HG02938 (cell line): Measurements from ENCODE around the gene ANKRD49.
"Not testable (repeated sequence)": the region's sequence is repeated elsewhere in the genome, so short reads cannot be mapped to it uniquely, and the experiment has no call there.

Source experiments
- ATAC-seq: cut with Tn5 transposase; IDR thresholded peaks from one replicate; pipeline ENCODE4 v1.9.1; 2021; ENCODE audit warnings: mild to moderate bottlenecking, moderate library complexity; ENCODE audit not compliant: unreplicated experiment

The ANKRD49 gene

DNA sequence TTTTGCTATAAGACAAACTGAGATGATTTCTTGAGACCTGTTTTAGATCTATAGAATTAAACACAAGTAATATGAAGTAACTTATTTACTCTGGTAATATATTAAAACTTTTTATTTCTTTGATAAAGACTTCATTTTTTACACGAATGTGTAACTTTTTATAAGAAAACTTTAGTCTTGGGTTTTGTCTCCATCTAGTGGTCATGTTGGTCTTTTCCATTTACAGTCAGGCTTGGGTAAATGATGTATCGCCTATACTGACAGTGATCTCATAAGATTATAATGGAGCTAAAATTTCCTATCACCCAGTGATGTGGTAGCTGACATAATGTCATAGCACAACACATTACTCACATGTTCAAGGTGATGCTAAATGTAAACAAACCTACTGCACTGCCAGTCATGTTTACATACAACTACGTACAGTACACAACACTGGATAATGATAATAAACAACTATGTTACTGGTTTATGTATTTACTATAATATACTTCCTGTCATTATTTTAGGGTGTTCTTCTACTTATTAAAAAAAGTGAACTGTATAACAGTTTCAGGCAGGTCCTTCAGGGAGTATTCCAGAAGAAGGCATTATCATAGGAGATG is 11.0 kb downstream of the ANKRD49 start:
- no peak for ATAC-seq

DNA sequence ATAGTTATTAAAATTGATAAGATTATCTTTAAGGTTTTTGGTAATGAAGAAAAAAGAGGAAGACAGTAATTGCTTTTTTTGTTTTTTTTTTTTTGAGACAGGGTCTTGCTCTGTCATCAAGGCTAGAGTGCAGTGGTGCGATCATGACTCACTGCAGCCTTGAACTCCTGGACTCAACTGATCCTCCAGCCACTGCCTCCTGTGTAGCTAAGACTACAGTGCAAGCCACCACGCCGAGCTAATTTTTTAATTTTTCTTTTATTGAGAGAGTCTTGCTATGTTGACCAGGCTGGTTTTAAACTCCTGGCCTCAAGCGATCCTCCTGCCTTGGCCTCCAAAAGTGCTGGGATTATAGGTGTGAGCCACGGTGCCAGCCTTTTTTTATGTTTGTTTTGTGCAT is 12.7 kb downstream of the ANKRD49 start:
- not testable (repeated sequence) for ATAC-seq

DNA sequence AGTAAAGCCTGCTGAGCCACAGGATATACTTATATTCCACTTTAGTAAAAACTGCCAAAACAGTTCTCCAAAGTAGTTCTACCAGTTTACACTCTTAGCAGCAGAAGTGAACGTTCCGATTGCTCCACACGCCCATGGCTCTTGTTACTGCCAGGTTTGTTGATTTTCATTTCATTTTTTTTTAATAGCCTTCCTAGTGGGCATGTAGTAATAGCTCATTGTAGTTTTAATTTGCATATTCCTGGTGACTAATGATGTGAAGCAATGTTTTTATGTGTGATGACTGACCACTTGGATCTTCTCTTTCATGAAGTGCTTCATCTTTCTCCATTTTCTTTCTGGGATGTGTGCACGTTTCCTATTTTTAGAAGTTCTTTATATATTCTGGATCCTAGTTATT is 13.7 kb downstream of the ANKRD49 start:
- ATAC-seq: no peak

DNA sequence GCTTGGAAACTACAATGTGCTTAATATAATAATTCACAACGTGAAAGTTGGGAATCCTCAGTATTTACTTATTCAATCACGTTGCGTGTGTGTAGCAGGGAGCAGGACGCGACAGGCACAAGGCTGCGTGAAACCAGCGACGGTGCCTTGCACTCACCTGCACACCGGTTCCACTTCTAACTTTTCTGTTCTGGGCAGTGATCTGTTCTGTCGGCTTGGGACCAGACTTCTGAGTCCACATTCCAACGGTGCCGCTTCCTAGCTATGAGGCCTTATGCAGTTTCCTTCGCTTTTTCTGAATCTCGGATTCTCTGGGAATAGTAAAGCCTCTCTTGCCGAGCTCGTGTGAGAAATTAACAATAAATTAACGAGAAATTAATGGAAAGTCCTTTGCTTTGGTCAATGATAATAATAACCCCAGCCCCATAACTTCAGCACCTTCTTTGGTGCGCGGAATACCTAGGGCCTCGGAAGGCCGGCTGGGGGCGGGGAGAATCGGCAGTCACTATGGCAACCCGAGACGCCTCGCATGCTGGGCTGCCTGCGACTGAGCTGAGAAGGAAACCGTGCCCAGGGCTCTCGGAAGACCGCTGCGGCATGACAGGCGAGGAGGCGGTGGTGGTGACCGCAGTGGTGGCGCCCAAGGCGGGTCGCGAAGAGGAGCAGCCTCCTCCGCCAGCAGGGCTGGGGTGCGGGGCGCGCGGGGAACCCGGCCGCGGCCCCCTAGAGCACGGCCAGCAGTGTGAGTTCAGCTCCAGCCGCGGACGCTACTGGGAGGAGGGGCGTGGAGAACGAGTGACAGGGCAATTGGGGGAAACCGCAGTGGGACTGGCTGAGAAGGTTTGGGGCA is 18.4 kb downstream of the ANKRD49 start, which contains the start of gene C11orf97:
Gene C11orf97, plus strand, starts transcription at position 530 of the 850 bp plus-strand sequence. Its CDS starts 68 bp downstream, at position 598.
- peak; percentile 73 for ATAC-seq

DNA sequence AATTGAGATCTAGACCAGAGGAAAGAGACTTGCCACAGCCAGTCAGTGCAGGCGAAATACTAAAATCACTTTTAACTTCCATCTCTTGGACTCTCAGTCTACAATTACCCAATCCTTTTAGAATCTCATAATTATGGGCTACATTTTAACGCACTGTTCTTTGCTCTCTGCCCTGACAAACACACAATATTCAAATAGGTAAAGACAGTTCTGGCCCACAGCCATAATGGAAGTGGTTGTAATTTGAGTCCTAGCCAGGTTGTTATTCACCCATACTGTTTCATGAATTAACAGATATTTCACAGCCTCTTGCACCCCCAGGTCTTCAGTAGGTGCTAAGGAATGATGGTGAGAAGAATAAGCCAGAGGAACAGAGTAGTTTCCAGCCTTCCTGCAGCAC is 19.3 kb downstream of the ANKRD49 start:
- no peak for ATAC-seq

DNA sequence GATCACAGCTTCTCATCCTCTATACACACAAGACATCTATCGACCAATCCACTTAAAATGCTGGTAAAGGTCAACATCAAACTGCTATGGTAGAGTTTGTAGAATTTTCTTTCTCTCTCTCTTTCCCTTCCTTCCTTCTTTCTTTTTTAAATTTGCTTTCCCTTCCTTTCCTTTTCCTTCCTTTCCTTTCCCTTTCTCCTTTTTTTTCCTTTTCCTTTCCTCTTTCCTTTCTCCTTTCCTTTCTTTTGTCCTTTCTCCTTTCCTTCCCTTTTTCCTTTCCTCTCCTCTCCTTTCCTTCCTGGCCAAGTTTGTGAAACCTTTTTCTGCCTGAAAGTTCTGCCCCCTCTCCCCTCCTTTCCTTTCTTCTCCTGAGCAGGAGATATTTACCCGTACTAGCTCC is 21.6 kb downstream of the ANKRD49 start:
- ATAC-seq: no peak

DNA sequence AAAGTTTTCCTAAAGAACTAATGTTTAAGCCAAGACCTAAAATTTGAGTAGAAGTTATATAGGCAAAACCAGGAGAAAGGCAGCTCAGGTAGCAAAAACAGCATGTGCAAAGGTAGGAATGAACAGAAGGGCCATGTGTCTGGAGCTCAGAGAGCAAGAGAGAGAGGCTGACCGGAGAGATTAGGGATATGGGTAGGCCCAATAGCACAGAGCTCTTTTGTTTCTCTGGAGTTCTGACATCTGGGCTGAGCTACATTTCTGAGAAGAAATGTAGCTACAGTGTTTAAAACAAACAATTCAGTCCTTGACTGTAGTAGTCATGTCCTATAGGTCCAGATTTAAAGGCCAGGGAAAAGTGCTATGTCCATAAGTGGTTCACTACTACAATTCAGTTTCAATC is 22.9 kb downstream of the ANKRD49 start:
- ATAC-seq: no peak

DNA sequence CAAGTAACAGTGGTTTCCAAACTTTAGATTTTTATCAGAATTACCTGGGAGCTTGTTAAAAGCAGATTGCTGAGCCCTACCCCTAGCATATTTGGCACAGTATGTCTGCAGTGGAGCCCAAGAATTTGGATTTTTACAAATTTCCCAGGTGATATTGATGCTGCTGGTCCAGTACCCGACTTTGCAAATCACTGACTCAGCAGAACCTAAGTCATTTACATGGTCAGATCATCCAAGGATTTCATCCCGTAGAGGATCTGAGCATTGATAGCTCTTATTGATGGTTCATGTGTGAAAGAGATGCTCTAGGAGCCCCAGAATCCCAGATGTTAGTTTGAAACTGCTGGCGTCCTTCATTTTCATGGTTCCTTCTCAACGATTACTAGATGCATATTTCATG is 24.5 kb downstream of the ANKRD49 start:
- no peak for ATAC-seq

DNA sequence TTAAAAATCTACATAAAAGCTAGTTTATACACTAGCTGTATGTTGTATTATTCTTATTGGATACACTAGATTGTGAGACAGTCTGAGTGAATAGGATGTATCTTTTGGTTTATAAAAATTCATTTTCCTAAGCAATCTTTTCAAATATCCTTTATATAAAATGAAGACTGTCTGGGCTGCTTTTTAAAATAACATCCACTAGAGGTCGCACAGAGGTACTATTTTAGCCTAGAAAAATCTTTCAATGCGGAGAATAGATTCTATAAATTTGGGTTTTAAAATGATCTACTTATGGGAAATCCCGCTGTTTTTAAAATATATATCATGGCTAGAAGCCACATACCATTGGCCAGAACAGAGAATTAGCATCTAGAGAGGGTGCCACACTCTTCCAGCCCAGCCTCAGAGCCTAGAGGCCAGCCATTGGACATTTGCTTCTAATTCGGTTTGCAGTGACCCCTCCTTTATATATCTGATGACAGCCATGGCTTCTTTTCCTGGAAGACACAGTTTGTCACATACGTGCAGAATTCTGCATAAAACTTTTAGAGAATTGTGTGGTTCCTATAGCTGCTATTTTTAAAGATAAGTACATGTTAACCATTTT is 25.8 kb downstream of the ANKRD49 start:
- peak; percentile 55 for ATAC-seq

DNA sequence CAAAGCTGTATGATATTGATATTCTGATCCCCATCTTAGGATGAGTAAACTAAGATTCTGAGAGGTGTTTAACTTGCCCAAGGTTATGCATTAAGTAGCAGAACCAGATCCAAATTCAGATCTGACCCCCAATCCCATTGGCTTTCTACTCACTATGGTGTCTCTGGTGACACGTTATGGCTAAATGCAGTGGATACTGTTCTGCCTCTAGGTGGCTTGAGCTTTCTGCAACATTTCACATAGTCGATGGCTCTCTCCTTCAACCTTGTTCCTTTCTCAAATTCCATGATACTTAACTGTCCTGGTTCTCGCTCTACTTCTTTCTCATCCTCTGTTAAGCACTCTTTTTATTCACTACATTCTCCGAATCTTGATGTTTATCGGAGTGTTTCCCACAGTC is 27.9 kb downstream of the ANKRD49 start:
- no peak for ATAC-seq

DNA sequence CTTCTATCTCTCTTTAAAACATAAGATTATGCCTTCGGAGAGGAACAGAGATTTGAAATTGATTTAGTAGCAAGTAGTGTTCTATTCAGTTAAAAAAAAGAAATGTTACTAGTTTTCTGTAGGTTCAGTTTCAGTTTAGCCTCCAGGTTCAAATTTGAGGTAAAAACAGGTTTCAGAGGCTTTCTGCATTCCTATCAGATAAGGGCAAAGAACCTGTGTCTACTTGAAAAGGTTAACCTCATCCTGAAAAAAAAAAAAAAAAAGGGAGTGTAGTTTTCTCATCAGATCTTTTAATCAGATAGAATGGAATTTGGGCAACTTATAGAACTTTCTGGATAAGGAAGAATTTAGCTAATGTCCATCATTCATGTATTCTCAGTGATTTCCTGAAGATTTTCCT is 30.6 kb downstream of the ANKRD49 start:
- ATAC-seq: no peak

DNA sequence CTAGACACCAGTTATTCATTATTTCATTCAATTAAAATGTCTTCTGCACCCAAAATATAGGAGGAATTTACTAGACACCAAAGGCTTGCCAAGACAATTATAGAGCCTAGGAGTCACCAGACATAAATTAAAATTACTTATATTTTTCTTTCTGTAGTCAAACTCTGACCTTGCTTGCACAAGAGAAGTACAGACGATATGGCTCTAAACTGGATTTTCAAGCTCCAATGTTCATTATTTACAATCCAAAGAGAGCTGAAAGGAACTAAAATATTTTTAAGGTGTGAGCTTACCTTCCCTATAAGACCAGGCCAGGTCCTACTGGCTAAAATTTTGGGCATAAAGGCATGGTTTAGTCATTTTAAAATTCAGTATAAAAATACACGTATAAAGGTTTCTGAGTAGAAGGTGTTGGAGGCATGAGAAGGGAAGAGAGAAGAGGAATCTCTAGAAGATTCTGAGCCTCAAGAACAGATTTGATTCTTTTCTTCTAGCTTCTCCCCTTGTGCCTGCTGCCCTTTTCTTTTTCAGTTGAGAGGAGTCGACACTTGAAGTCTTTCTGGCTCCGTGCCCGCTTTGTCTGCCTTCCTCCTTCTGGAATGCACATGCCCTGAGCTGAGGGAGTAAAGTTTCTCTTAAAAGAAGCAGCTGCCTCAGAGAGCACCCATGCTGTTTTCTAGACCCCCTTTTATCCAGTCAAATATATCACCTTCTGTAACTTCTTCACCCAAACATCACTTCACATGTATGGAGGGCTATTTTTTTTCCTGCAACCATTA is 32.0 kb downstream of the ANKRD49 start:
- ATAC-seq: no peak

DNA sequence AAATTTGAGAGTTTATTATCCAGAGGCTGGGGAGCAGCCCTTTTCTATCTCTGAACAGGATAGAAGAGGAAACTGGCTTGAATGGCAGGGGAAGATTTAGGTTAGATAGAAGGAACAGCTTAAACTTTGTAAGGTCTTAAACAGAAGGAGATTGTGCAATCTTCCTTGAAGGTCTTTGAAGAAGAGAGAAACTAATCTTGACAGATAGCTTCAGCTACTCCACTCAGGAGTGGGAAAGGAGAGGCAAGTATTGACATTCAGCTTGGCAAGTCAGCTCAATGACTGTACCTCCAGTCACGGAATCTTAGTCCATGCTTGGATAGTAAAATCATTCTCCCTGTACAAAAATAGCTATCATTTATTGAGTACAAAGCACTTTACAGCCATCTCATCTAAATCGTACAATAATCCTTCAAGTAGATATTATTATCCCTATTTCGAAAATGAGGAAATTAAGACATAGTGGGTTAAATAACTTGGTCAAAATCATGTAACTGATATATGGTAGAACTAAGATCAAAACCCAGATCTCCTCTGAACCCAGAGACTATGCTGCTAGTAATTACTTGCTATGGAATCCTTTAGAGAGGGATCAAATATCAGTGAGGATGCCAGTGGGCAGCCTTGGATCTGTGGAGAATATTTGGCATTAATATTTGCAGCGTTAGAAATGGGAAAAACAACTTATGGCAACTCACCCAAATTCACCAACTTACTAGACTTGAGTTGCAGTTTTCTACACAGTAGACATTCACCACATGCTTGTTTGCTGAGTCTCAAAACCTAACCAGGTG is 33.1 kb downstream of the ANKRD49 start:
- ATAC-seq: no peak

DNA sequence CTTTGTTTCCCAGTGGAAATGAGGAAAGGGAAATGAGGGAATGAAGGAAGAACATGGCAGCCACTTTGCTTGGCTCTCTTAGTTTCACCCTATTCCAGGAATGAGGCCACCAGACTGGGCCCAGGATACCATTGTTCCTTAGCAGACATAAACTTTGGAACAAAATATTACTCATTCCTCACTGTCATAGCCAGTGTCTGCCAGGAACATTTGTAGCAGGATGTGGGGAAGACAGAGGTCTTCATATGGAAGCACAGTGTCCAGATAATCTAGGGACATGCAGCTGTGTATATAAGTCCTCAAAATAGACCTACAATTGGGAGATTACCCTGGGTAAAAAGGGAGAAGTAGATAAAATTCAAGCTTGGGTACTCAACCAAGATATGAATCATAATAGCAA is 34.8 kb downstream of the ANKRD49 start:
- ATAC-seq: no peak

DNA sequence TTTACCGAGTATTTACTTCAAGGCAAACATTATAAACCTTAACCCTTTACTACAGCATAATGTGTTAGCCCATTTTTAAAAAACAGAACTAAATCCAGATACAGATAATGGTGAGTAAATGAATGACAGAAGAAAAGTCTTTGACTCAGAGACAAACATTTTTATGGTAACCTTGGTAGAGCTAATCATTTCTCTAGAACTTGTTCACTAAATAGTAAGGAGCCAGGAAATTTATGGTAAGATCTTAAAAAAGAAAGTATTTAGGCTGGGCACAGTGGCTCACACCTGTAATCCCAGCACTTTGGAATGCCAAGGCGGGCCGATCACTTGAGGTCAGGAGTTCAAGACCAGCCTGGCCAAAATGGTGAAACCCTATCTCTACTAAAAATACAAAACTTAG is 38.4 kb downstream of the ANKRD49 start:
- no peak for ATAC-seq

DNA sequence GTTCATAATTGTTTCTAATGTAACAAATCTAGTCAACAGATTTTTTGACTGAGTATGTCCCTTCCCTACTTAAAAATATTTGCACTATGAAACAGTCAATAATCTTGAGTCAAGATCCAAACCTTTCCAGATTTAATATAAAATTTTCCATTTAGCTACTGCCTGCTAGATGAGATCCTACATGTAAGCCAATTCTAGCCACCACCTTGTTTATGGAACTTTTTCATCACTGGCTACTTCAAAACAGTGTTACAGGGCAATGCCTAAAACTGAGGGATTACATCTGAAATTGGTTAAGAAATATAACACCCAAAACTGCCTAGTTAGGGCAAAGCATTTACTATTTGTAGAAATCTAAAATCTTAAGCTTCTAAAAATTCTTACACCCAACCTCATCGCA is 39.4 kb downstream of the ANKRD49 start:
- no peak for ATAC-seq

DNA sequence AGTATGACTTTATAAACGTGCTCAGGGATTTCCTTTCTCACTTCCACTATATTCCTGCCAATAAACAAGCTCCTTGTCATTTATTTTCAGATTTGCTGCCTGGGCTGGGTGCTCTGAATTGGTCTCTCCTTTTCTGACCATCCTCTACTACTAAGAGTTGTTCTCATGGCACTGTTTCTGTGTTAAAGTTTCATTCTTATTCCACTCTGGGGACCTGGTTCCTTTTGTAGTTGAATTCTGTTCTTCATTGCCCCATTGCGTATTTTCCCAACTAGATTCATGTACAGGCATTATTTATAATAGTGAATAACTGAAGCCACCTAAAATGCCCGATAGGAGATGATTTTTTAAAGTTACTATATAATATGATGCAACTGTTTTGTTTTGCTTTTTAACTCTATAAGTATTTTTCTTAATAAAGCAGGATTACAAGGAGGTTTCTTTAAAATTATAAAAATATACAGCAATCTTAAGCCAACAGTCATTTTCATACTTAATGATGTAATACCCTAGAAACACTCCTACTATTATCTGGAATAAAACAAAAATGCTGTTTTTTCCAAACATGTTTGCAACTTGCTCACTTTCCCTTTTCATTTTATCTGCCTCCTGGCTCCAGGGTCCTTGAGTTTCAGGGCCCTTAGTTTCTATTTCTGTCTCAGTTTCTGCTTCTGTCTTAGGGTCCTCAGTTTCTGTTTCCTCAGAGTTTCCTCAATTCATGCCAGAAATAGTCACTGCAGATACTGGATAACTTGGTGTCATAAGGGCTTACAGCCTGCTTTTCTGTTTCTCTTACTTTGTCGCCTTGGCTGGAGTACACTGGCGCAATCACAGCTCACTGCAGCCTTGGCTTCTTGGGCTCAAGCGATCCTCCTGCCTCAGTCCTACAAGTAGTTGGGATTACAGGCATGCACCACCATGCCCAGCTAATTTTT is 40.2 kb downstream of the ANKRD49 start:
- ATAC-seq: no peak

DNA sequence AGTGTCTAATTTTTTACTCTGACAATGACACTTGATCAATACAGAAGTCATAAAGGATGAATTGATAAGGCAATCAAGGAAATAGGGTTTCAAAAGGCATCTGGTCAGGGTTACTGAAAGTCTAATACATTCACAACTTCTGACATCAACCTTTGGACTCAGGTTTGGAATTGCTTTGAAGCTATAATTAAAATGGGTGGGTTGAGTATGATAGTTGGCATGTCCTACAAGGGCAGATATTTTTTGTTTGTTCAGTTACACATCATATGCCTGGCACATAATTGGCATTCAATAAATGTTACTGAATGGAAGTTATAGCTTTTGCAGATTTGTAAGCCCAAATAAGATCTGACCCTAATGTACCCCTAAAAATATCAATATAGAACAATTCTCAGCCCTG is 42.6 kb downstream of the ANKRD49 start:
- no peak for ATAC-seq

DNA sequence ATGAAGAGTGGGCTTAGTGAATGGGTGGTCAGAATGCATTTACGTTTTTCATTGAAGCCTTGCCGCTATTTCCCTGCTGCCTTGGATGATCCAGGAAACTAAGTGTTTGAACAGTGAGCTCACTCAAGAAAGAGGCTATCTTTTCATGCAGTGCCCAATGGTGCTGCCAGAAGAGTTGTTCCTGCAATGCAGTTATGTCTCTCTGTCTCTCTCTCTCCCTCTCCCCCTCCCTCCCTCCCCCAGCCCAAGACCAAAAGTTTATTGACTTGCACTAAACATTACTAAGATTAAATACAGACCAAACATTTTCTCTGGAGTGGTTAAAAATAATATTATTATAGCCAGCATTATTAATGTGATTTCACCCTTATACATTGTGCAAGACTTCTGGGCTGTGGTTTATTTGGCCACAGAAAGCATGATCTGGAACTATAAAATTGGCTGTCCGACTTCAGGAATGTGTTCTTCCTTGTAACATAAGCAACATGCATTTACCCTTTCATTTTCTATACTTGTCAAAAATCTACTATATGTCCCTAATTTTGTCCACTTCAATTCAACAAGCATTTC is 43.3 kb downstream of the ANKRD49 start:
- no peak for ATAC-seq
